Activated T-cell treated with anti-CD3 and anti-CD28 coated beads, Interleukin-2, amount 50 U/mL, for 4 hours (primary cell): ENCODE data around the gene PNMT. TPM values are rescaled to one million over a fixed set of nuclear protein-coding genes. Genes with fewer than 3 reads are reported as not detected.
A peak's percentile ranks its signal among the peaks of the same experiment; 100 is the strongest.

Experiments
- ATAC-seq, 2 donors: fragments of 200-7000 bp; cut with Tn5 transposase; one replicate each; pipeline ENCODE4 v1.10.0; 2021
- DNase-seq: peaks from one replicate; pipeline ENCODE4 v3.0.0-alpha.2; 2020
- H3K27me3 Mint-ChIP-seq: one replicate; pipeline ENCODE4 v1.8.0; 2021; ENCODE audit warnings: low read depth, mixed read lengths
- H3K36me3 Mint-ChIP-seq: one replicate; pipeline ENCODE4 v1.8.0; 2022; ENCODE audit warnings: mixed read lengths; ENCODE audit not compliant: insufficient read depth
- H3K4me1 Mint-ChIP-seq: one replicate; pipeline ENCODE4 v1.8.0; 2021; ENCODE audit warnings: low read depth, mixed read lengths
- H3K4me3 Mint-ChIP-seq: one replicate; pipeline ENCODE4 v1.8.0; 2021; ENCODE audit warnings: mild to moderate bottlenecking, moderate library complexity, mixed read lengths
- H3K9me3 Mint-ChIP-seq: one replicate; pipeline ENCODE4 v1.8.0; 2021; ENCODE audit warnings: mixed read lengths
- total RNA-seq, 3 donors: library from RNA; stranded (reverse); gene quantifications; one replicate each; pipeline ENCODE4 v1.2.1, GENCODE V29; 2021

The PNMT gene, protein sequence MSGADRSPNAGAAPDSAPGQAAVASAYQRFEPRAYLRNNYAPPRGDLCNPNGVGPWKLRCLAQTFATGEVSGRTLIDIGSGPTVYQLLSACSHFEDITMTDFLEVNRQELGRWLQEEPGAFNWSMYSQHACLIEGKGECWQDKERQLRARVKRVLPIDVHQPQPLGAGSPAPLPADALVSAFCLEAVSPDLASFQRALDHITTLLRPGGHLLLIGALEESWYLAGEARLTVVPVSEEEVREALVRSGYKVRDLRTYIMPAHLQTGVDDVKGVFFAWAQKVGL
- not detected for total RNA-seq

DNA sequence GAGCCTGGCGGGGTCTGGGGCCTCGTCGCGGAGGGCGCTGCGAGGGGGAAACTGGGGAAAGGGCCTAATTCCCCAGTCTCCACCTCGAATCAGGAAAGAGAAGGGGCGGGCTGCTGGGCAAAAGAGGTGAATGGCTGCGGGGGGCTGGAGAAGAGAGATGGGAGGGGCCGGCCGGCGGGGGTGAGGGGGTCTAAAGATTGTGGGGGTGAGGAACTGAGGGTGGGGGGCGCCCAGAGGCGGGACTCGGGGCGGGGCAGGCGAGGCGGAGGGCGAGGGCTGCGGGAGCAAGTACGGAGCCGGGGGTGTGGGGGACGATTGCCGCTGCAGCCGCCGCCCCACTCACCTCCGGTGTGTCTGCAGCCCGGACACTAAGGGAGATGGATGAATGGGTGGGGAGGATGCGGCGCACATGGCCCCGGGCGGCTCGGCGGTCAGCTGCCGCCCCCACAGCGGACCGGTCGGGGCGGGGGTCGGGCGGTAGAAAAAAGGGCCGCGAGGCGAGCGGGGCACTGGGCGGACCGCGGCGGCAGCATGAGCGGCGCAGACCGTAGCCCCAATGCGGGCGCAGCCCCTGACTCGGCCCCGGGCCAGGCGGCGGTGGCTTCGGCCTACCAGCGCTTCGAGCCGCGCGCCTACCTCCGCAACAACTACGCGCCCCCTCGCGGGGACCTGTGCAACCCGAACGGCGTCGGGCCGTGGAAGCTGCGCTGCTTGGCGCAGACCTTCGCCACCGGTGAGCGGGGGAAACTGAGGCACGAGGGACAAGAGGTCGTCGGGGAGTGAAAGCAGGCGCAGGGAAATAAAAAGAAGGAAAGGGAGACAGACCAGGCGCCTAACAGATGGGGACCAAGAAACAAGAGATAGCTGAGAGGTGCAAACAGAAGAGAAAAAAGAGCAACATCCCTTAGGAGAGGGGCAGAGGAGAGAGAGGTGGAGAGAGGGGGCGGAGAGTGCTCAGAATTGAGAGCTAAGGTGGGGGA lies at the start of gene PNMT:
PNMT (plus strand) TSS at position 509 of the 980 bp plus-strand sequence; CDS start at position 532, 23 bp downstream.
- Mint-ChIP-seq H3K9me3 (no peaks in the 10 kb centered on the region), H3K4me3 (peak within 1 kb of the TSS; percentile 53), H3K36me3 (peaks cover under 1% of the 10 kb centered on the region), H3K4me1 (peaks cover 9% of the 10 kb centered on the region), H3K27me3 (peaks cover 17% of the 10 kb centered on the region)
- DNase-seq (peak; percentile 53), ATAC-seq (peak; percentile 71 to 80)

DNA sequence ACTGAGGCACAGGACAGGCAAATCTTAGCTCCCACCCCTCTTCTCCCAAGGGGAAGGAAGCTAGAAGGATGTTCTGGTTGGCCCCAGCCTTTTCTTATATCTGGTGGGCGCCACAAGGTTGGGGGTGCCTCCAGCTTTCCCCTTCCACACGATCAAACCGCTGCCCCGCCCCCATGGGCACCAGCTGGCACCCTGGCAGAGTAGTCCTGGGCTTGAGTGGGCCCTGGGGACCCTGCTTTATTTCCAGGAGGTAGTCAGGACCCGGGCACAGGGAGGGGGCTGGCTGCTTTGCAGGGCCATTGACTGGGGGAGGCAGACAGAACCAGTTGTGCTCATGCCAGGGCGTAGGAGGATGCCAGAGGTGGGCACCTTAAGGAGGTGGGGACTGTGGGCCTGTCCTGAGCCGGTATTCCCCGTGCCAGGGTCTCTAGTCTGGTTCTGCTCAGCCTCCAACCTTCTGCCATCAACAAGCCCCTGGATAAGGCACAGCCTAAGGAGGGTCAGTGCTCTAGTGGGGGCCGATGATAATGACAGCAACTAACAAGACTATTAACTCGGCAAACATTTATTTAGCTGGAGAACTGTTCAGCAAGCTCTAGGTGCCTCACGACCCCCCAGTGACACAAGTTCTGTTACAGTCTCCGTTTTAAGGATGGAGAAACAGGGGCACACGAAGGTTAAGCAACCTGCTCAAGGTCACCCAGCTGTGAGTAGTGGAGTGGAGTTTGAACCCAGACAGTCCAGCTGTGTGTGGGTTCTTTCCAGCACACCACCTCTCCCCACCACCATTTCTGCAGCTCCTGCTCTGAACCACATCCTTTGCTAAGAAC lies 49.1 kb upstream of the PNMT start:
- peaks cover 2% of the 10 kb centered on the region for H3K27me3 Mint-ChIP-seq
- no peak for DNase-seq
- H3K36me3 Mint-ChIP-seq: no peaks in the 10 kb centered on the region
- H3K4me1 Mint-ChIP-seq: peaks cover 15% of the 10 kb centered on the region
- H3K9me3 Mint-ChIP-seq: no peaks in the 10 kb centered on the region
- ATAC-seq: no peak
- peak overlapping the region; percentile 78 for H3K4me3 Mint-ChIP-seq

DNA sequence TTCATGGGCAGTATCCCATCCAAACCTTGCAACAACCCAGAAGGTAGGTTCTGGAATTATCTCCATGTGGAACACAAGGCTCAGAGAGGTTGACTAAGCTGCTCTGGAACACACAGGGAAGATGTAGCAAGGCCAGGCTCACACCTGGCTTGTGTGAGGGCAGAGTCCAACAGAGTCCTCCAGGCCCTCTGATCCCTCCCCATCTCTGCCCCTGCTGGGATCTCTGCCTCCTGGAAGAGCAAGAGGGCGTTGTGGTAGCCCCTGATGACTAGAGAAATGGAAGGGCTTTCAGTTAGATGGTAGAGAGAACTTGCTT lies 48.5 kb upstream of the PNMT start:
- peaks cover 2% of the 10 kb centered on the region for H3K27me3 Mint-ChIP-seq
- peaks cover 15% of the 10 kb centered on the region for H3K4me1 Mint-ChIP-seq
- ATAC-seq (no peak), DNase-seq (no peak)
- H3K9me3 Mint-ChIP-seq: no peaks in the 10 kb centered on the region
- H3K36me3 Mint-ChIP-seq: no peaks in the 10 kb centered on the region
- H3K4me3 Mint-ChIP-seq: no peak overlapping the region

DNA sequence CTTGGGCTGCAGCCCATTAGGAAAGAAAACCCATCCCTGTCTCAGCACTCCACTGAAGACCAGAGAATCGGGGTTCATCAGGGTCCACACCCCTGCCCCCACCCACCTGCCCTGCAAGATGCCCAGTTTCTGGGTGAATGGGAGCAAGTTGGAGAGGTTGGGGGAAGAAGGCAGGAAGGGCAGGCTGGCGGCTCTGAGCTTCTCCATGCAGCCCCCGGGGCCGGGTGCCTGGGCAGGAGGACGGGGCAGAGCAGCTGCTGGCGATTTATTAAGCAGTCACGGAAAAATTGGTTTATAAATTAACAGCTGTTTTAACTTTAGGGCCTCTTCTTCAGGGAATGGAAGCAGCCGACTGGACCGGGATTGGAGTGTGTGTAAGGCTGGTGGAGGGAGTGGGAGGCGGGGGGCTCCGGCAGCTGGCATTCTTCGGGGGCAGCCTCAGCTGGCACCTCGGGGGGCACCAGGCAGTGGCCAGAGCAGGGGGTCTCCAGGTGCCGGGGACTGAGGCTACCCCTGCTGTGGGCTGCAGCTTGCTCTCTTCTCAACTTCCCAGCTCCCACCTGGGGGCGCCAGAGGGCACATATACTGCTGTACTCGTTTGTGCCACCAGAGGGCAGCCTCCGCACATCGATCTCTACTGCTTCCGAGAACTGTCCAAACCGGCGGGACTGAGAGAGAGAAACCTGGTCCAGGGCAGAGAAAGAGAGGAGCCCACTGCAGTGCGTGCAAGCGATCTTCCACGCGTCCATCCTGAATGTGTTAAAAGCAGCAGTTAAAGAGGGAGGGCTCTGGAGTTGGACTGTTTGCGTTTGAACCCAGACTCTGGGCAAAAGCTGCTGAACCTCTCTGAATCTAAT lies 46.5 kb upstream of the PNMT start:
- DNase-seq (peak; percentile 88), ATAC-seq (peak; percentile 65 to 68)
- Mint-ChIP-seq H3K27me3 (peaks cover 18% of the 10 kb centered on the region), H3K4me1 (peaks cover 21% of the 10 kb centered on the region), H3K36me3 (no peaks in the 10 kb centered on the region), H3K9me3 (no peaks in the 10 kb centered on the region), H3K4me3 (peak overlapping the region; percentile 78)

DNA sequence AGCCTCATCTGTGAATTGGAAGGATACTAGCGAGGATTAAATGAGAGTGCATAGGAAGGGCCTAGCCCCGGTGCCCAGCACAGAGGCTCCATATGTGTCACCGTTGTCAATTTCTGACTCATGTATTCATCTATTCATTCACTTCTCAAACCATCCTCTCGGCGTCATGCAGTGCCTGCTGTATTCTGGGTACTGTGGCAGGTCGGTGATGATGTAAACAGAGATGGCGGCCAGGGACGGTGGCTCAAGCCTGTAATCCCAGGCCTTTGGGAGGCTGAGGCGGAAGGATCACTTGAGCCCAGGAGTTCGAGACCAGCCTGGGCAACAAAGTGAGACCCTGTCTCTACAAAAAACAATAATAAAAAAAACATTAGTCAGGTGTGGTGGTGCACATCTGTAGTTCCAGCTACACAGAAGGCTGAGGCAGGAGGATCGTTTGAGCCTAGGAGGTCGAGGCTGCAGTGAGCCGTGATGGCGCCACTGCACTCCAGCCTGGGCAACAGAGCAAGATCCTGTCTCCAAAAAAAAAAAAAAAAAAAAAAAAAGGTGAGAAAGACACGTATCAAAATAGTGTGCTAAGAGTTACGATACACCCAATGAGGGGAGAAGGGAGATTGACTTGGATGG lies 45.8 kb upstream of the PNMT start:
- Mint-ChIP-seq H3K9me3 (no peaks in the 10 kb centered on the region), H3K4me3 (peak overlapping the region; percentile 78), H3K27me3 (peaks cover 20% of the 10 kb centered on the region), H3K36me3 (no peaks in the 10 kb centered on the region), H3K4me1 (peaks cover 23% of the 10 kb centered on the region)
- no peak for DNase-seq
- ATAC-seq: peak; percentile 67 to 79

DNA sequence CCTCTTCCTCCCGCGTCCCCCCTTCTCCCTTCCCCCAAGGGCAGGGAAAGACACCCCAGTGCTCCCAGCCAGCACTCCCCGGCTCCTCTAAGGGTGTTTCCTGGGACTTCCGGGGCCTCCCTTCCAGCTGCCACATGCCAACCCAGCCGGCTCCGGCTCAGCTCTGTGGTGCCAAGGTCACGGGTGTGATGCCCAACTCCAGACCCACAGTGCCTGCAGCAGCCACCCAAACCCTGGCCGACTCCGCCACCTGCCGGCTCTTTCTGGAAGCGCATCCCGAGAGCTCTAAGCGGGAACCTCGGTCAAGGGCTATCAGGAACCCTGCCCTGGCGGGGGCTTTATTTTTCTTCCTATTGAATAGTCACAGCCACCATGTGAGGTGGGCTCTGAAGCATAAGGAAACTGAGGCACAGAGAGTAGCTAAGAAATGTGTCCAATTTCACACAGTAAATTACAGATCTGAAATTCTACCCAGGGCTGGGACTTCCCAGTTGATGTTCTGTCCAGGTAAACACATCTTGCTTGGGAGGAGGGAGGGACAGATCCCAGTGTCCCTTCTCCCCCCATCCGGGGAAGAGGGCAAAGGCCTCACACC lies 44.8 kb upstream of the PNMT start:
- peaks cover 23% of the 10 kb centered on the region for H3K4me1 Mint-ChIP-seq
- peak; percentile 29 to 45 for ATAC-seq
- peak overlapping the region; percentile 46 for H3K4me3 Mint-ChIP-seq

DNA sequence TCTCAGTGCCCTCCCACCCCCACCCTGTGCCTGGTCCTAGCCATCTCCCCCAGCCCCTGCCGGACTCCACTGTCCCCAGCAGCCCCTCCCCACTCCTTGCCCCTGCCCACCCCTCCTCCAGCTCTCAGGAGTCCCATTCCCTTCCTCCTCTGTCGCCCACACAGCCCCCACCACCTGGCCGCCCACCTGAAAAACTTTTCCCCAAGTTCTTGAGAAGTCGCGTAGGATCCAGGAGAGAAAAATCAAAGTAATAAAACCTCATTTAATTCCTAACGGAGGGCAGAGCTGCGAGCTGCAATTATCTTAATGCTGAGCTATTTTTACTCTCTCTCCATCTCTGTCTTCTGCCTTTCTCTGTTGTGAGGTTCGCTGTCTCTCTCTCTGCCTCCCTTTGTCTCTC lies 43.9 kb upstream of the PNMT start:
- no peaks in the 10 kb centered on the region for H3K36me3 Mint-ChIP-seq
- ATAC-seq (no peak), DNase-seq (no peak)
- H3K27me3 Mint-ChIP-seq: peaks cover 31% of the 10 kb centered on the region
- H3K4me3 Mint-ChIP-seq: no peak overlapping the region
- H3K9me3 Mint-ChIP-seq: no peaks in the 10 kb centered on the region
- peaks cover 23% of the 10 kb centered on the region for H3K4me1 Mint-ChIP-seq

More for the DNA sequence above, 44.8 kb upstream of the PNMT start:
- no peaks in the 10 kb centered on the region for H3K36me3 Mint-ChIP-seq
- H3K27me3 Mint-ChIP-seq: peaks cover 27% of the 10 kb centered on the region
- H3K9me3 Mint-ChIP-seq: no peaks in the 10 kb centered on the region
- DNase-seq: peak; percentile 84

DNA sequence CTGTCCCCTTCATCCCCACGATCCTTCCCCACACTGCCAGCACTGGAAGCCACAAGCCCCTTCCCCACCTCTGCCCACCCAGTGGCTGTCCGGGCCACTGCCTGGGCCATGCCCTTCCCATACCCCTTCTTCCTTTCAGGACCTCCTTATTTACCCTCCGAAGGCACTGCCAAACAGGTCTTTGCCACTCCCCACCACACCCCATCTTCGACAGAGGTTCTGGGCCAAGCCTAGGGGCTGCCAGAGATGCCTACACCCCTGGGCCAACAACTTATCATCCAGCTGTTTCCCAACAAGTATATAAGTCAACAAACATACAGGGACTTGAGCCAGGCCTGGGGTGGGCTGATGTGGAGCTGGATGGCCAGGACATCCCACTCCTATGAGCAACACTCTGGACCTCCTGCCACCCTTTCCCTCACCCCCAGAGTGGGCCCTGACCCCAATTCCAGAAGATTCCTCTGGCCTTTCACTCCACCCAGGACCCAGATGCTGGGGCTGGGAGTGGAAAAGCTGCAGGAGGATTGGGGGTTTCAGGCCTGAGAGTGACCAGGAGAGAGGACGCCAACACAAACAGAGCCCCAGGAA lies 43.0 kb upstream of the PNMT start:
- Mint-ChIP-seq H3K27me3 (peaks cover 33% of the 10 kb centered on the region), H3K36me3 (no peaks in the 10 kb centered on the region), H3K9me3 (no peaks in the 10 kb centered on the region), H3K4me3 (no peak overlapping the region), H3K4me1 (peaks cover 23% of the 10 kb centered on the region)
- DNase-seq: no peak
- no peak for ATAC-seq

DNA sequence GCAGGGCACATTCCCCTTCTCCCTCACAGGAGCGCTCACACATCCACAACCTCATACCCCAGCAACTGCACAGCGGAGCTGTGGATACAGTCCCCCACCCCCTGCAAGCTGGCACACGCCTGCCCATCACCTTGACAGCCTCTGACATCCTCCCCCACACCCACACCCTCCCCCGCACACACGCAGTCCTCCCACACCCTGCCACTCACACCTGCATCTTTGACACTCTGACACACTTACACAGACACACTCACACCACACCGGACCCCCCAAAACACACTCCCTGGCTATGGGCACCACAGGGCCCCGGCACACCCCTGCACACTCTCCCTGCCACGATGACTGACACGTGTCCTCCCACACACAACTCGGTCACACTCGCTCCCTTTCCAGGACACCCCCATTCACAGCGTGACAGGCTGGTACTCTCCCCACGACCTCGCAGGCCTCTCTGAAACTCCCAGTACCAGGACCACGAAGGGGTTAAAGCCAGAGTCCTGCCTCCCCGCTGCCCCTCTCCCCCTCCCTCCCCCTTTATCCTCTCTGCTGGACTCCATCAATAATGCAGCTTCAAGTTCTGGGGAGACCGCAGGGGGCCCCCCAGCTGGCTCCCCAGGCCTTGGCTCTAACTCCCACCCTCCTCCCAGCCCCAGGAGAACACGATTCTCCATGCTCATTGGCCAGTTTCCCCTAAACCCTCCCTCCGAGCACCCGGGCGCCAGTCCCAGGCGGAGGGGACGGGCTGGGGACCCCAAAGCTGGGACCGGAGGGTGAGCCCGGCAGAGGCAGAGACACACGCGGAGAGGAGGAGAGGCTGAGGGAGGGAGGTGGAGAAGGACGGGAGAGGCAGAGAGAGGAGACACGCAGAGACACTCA lies 41.8 kb upstream of the PNMT start, which contains the start of gene PPP1R1B:
PPP1R1B (plus strand) TSS at position 782 of the 876 bp plus-strand sequence. CDS start 441 bp downstream, outside the sequence.
- peaks cover 25% of the 10 kb centered on the region for H3K4me1 Mint-ChIP-seq
- peak; percentile 27 for DNase-seq
- H3K27me3 Mint-ChIP-seq: peaks cover 34% of the 10 kb centered on the region
- no peaks in the 10 kb centered on the region for H3K9me3 Mint-ChIP-seq
- H3K4me3 Mint-ChIP-seq: peak within 1 kb of the TSS; percentile 16
- ATAC-seq: no peak
- H3K36me3 Mint-ChIP-seq: no peaks in the 10 kb centered on the region

DNA sequence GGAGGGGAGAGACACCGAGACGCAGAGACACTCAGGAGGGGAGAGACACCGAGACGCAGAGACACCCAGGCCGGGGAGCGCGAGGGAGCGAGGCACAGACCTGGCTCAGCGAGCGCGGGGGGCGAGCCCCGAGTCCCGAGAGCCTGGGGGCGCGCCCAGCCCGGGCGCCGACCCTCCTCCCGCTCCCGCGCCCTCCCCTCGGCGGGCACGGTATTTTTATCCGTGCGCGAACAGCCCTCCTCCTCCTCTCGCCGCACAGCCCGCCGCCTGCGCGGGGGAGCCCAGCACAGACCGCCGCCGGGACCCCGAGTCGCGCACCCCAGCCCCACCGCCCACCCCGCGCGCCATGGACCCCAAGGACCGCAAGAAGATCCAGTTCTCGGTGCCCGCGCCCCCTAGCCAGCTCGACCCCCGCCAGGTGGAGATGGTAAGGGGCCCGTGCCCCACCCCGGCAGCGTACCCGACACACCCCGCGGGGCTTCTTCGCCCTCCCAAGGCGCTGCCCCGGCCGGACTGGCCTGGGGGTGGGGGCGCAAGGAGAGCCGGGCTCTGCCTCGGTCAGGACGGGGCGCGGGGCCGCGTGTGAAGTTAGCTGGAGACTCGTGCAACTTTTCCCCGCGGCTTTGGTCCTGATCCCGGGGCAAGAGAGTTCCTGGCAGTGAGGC lies 41.1 kb upstream of the PNMT start:
- H3K9me3 Mint-ChIP-seq: no peaks in the 10 kb centered on the region
- ATAC-seq (no peak), DNase-seq (no peak)
- H3K4me3 Mint-ChIP-seq: peak overlapping the region; percentile 16
- peaks cover 34% of the 10 kb centered on the region for H3K27me3 Mint-ChIP-seq
- no peaks in the 10 kb centered on the region for H3K36me3 Mint-ChIP-seq
- peaks cover 20% of the 10 kb centered on the region for H3K4me1 Mint-ChIP-seq

DNA sequence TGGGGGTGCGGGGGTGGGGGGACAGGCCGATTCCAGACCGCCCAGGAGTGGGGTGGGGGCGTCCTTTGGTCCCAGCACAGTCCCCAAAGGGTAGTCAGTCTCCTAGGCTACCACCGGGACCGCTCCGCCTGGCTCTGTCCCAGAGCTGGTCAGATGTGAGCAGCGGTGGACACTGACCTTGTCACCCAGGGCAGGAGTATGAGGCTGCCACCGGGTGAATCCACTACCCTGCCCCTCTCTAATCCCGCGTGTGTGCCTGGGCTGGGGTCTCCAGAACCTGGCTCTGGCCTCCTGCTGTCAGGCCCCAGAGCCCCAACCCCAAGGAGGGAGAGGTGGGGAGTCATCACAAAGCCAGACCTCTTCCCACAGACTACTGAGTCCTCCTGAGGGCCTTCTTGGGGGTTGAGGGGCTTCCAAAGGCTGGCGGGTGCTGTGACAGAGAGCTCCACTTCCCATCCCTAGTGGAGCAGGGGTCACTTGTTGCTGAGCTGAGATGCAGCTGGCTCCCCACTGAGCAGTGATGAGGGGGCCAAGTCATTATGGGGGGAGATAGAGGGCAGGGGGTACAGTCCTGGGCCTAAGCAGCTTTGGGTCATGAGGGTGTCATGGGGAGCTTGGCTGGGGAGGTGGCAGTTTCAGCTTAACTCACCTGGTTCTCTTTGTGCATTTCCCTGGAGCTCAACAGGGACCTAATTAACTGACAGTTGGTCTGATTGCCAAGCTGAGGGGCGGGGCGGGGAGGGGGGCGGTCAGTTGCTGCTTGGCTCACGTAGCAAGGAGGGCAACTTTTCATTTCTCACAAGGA lies 40.3 kb upstream of the PNMT start:
- H3K4me3 Mint-ChIP-seq: no peak overlapping the region
- ATAC-seq (no peak), DNase-seq (no peak)
- H3K36me3 Mint-ChIP-seq: no peaks in the 10 kb centered on the region
- H3K4me1 Mint-ChIP-seq: peaks cover 15% of the 10 kb centered on the region
- peaks cover 34% of the 10 kb centered on the region for H3K27me3 Mint-ChIP-seq
- no peaks in the 10 kb centered on the region for H3K9me3 Mint-ChIP-seq
